ENCODE measurements around the gene NOS1. TPM values are rescaled to one million over a fixed set of nuclear protein-coding genes. Genes with fewer than 3 reads are reported as not detected.

Gene NOS1
- total and polyA plus RNA-seq, 4 donors = 0.05 to 0.66 (median 0.22) TPM

Other genes with a start within 250 kb of the NOS1 start
- gene FBXO21, start 171.2 kb downstream of the NOS1 start, total RNA-seq = 10 to 100 TPM; 32.0 to 35.8 TPM
- 10 to 100 TPM in 1 of 2 donors, 1 to 10 TPM in 1; 9.3 to 13.5 TPM for gene FBXO21, start 171.2 kb downstream of the NOS1 start, polyA plus RNA-seq